Measurements from ENCODE around the gene CWC15.

DNA sequence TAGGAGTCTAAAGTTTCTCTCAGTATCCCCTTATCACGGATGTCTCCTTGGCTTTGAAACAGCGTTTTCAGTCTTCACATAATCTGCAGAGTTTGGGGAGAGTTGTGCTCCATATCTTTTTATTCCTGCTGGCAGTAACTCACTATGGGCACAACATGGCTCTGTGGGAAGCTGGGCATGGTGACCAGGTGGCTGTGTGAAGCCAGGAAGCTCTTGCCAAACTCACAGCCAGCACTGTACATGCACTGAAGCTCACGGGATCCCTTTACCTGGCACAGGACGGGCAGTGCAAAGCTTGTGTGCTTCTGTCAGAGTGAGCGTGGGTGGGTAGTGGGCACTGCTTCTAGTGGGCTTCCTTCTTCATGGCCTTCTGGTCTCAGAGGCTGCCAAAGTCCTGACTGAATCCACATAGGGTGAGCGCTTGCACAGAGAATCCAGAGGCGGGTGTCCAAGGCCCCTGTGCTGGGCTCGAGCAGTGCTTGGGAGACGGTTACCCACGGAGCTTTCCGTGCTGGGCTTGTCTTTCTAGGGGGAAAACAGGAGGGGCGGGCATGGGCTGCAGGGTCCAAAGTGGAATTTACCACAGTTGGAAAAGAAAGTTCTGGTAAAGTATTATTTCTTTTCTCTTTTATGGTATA is 40.9 kb upstream of the CWC15 start:
- TF ChIP-seq, protein P1, sequence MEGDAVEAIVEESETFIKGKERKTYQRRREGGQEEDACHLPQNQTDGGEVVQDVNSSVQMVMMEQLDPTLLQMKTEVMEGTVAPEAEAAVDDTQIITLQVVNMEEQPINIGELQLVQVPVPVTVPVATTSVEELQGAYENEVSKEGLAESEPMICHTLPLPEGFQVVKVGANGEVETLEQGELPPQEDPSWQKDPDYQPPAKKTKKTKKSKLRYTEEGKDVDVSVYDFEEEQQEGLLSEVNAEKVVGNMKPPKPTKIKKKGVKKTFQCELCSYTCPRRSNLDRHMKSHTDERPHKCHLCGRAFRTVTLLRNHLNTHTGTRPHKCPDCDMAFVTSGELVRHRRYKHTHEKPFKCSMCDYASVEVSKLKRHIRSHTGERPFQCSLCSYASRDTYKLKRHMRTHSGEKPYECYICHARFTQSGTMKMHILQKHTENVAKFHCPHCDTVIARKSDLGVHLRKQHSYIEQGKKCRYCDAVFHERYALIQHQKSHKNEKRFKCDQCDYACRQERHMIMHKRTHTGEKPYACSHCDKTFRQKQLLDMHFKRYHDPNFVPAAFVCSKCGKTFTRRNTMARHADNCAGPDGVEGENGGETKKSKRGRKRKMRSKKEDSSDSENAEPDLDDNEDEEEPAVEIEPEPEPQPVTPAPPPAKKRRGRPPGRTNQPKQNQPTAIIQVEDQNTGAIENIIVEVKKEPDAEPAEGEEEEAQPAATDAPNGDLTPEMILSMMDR (IDR thresholded peaks at IDR 0.05) = no peak
- TF ChIP-seq POLR2A (IDR thresholded peaks at IDR 0.05; ENCODE audit: low read depth) = no peak
- no peak for TF ChIP-seq POLR2AphosphoS5 (IDR thresholded peaks at IDR 0.05)
